Psoas muscle (tissue), 8 donors: ENCODE results near the gene DCAF5. TPM values are rescaled to one million over a fixed set of nuclear protein-coding genes. Genes with fewer than 3 reads are reported as not detected.

ENCODE experiments used
- ATAC-seq, 4 donors: fragments of 200-7000 bp; cut with Tn5 transposase; one replicate each; pipeline ENCODE4 v1.9.1; 2020; ENCODE audit warnings: moderate library complexity in 3 of 4, mild to moderate bottlenecking in 2 of 4
- DNase-seq, 2 donors: peaks; one replicate each; pipeline ENCODE4 v3.0.0-alpha.2; 2020
- H3K27ac ChIP-seq: fragments of 200-600 bp; one replicate; pipeline ENCODE4 v1.8.0; 2022
- H3K27me3 ChIP-seq, 3 donors: fragments of 200-600 bp in 1 of 3; one replicate each; pipeline versions ENCODE4 v1.6.1 to v1.8.0; 2013 to 2022; ENCODE audit warnings: low read length in 2 of 3, mild to moderate bottlenecking in 2 of 3, moderate library complexity in 1 of 3; ENCODE audit not compliant: insufficient read depth in 3 of 3
- H3K36me3 ChIP-seq, 2 donors: fragments of 200-600 bp in 1 of 2; one replicate each; pipeline versions ENCODE4 v1.6.1 to v1.8.0; 2013 to 2022; ENCODE audit warnings: low read depth in 1 of 2, mild to moderate bottlenecking in 1 of 2, moderate library complexity in 1 of 2; ENCODE audit not compliant: insufficient read depth in 1 of 2
- H3K4me1 ChIP-seq: fragments of 200-600 bp; one replicate; pipeline ENCODE4 v1.8.0; 2022
- H3K4me3 ChIP-seq: fragments of 200-600 bp; one replicate; pipeline ENCODE4 v1.8.0; 2022; ENCODE audit warnings: mild to moderate bottlenecking
- H3K9me3 ChIP-seq: fragments of 200-600 bp; one replicate; pipeline ENCODE4 v1.8.0; 2022
- CTCF ChIP-seq: fragments of 200-600 bp; IDR thresholded peaks from one replicate; pipeline ENCODE4 v1.8.0; 2022; ENCODE audit warnings: antibody characterized with exemption
- WGBS, 3 donors: extraction: QIAGEN DNeasy Blood & Tissue Kit; methylation state at CpG; one replicate each; pipeline versions ENCODE4 v1.1.6 to v1.1.7; 2013; 5-methylcytosine and 5-hydroxymethylcytosine counted together
- intact Hi-C, 2 donors: fragments of 100-400 bp; cut with DNase I; formaldehyde crosslinking; loops; one replicate each; pipeline versions ENCODE4 v1.11.0 to v1.14.2; 2022
- polyA plus RNA-seq, 3 donors: library from polyadenylated mRNA; stranded (reverse); fragments of 200-250 nt; gene quantifications; one replicate each; pipeline ENCODE4 v1.2.3, GENCODE V29; 2013
- total RNA-seq, 4 donors: library from RNA; stranded (reverse); fragmentation: NEBNext Ultra II Directional in 2 of 4; extraction: Animal tissue kit (Norgen Biotek cat#: 25700) in 2 of 4; gene quantifications; one replicate each; pipeline versions ENCODE4 v1.2.1 to v1.2.4, GENCODE V29; 2021 to 2023
- donor health status: healthy with polysubstance abuse.
- donor health status: DM: no; HTN: no; CAD: no; lungs with moderate emphysema.
- donor health status: Bipolar disorder and iron deficiency.
- donor health status: healthy.
- donor health status: DM: yes; HTN: yes; CAD: no.
- donor health status: DM: no; HTN: no; CAD: no.
- donor health status: DM: no; HTN: no; CAD: no.
- donor health status: DM: yes; HTN: yes; CAD: no.

DCAF5 gene
- total and polyA plus RNA-seq, 7 donors = 9.1 to 86.3 (median 74.7) TPM

GRCh38 chr14:69050240-69051184, 102.4 kb downstream of the DCAF5 start:
- Histone ChIP-seq H3K4me1 (peaks cover 45% of the 10 kb centered on the region), H3K4me3 (no peak overlapping the region), H3K9me3 (no peaks in the 10 kb centered on the region), H3K36me3 (peaks cover 6 to 34% of the 10 kb centered on the region in 2 donors), H3K27ac (peak overlapping the region; percentile 73), H3K27me3 (no peaks in the 10 kb centered on the region)
- intact Hi-C loops = no loop called here
- no peak for TF ChIP-seq CTCF
- DNase-seq = no peak
- 66 to 69% (median 66%) methylated on average over 6 of the region's 6 CpGs for WGBS, 3 donors
- ATAC-seq = no peak

GRCh38 chr14:69049675-69050074, 103.2 kb downstream of the DCAF5 start:
- H3K4me3 ChIP-seq = no peak overlapping the region
- TF ChIP-seq CTCF = no peak
- DNase-seq = no peak
- peak overlapping the region; percentile 73 for H3K27ac ChIP-seq
- H3K9me3 ChIP-seq = no peaks in the 10 kb centered on the region
- peak; percentile 33 to 71 (median 62) for ATAC-seq
- intact Hi-C loops = no loop called here
- H3K4me1 ChIP-seq = peaks cover 54% of the 10 kb centered on the region
- 1 to 16% (median 9%) methylated on average over 2 of the region's 2 CpGs for WGBS, 3 donors
- H3K36me3 ChIP-seq = peaks cover 3 to 26% of the 10 kb centered on the region in 2 donors
- no peaks in the 10 kb centered on the region for H3K27me3 ChIP-seq

- no peak for DNase-seq
- WGBS, 3 donors = 82 to 85% (median 83%) methylated on average over 3 of the region's 3 CpGs
- H3K9me3 ChIP-seq = no peaks in the 10 kb centered on the region
- TF ChIP-seq CTCF = no peak
- H3K27ac ChIP-seq = no peak overlapping the region
- H3K4me1 ChIP-seq = peaks cover 66% of the 10 kb centered on the region
- ATAC-seq = no peak
- intact Hi-C loops = no loop called here
- H3K36me3 ChIP-seq = peaks cover 0 to 14% of the 10 kb centered on the region in 2 donors
- peaks cover 0 to 6% (median 0%) of the 10 kb centered on the region in 3 donors for H3K27me3 ChIP-seq
- H3K4me3 ChIP-seq = no peak overlapping the region
These were observed 104.5 kb downstream of the DCAF5 start for GRCh38 chr14:69048456-69048855.

GRCh38 chr14:69047255-69047654, 105.7 kb downstream of the DCAF5 start:
- ATAC-seq (no peak), DNase-seq (no peak)
- intact Hi-C loops = no loop called here
- WGBS, 3 donors = 86 to 97% (median 92%) methylated on average over 1 of the region's 1 CpG
- Histone ChIP-seq H3K9me3 (no peaks in the 10 kb centered on the region), H3K27me3 (peaks cover 0 to 6% (median 0%) of the 10 kb centered on the region in 3 donors), H3K27ac (peak overlapping the region; percentile 54), H3K4me3 (no peak overlapping the region), H3K4me1 (peaks cover 68% of the 10 kb centered on the region), H3K36me3 (peaks cover 0 to 4% of the 10 kb centered on the region in 2 donors)
- no peak for TF ChIP-seq CTCF
